Eye (tissue), 1 donor: ENCODE measurements around the gene PTPRN2.
A peak's percentile ranks its signal among the peaks of the same experiment; 100 is the strongest.
"Not testable (repeated sequence)": the region's sequence is repeated elsewhere in the genome, so short reads cannot be mapped to it uniquely, and the experiment has no call there.

Source experiments
- DNase-seq: peaks from one replicate; pipeline ENCODE4 v3.0.0-alpha.2; 2015

The PTPRN2 gene

DNA sequence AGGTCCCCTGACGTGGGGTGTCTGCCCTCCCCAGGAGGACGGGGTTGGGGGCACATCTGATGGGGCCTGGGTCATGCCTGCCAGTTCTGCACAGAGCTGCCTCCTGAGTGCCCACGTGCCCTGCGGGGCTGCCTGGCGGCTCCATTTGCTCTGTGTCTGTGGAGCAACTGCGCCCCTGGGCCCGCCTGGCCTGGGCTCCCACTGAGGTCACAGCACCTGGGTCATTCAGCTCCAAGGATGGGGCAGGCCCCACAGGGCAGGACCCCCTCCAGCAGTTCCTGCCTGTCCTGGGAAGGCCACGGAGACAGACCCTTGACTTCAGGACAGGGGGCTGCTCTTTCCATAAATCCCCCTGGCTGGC, 590.6 kb downstream of the PTPRN2 start:
- no peak for DNase-seq

DNA sequence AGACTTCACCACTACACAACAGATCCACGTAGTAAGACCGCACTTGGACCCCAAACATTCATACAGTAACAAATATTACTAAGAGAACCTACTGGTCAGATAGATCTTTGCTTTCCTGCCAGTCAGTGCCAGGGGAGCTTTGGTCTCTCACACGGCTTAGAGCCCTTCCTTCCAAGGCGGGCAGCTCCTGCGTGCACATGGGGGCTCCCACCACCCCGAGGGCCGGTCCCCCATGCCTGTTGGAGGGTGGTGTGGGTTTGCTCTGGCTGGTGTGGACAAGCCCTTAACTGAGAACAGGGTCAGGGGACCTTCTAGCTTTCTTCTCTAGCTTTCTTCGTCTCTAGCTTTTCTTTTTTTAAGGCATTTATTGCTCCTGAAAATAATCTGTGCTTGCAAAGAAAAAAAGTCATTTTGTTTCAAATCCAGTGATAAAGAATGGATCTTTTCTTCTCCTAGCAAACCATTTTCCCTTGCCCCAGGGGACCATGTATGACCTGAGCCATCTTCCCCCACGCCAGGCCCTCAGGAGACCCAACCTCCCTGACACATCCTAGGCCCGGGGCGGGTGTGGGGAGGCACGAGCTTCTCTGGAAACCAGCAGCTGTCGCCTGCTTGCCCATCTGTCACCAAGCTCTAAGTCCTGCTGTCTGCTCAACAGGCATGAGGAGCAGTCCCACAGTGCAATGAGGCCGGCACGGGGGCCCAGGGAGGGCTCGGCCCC, 591.1 kb downstream of the PTPRN2 start:
- DNase-seq: peak; percentile 75

DNA sequence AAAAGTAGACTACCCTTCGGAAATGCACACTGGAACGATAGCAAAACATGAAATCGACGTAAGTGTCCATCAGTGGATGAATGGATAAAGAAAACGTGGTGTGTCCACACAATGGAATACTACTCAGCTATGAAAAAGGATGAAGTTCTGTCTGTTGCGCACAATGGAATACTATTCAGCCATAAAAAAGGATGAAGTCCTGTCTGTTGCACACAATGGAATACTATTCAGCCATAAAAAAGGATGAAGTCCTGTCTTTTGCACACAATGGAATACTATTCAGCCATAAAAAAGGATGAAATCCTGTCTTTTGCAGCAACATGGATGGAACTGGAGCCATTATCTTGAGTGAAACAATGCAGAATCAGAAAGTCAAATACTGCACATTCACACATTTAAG, 591.8 kb downstream of the PTPRN2 start:
- DNase-seq: no peak

DNA sequence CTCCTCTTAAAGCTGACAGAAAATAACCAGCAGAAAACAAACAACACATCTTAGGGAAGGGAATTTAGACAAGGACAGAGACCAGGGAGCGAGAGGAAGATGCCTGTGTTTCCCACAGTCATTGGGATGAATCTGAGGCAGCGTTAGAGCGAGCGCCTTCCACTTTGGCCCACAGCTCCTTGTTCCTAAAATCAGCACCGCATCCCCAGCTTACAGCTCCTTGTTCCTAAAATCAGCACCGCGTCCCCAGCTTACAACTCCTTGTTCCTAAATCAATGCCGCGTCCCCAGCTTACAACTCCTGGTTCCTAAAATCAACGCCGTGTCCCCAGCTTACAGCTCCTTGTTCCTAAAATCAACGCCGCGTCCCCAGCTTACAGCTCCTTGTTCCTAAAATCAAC, 593.3 kb downstream of the PTPRN2 start:
- no peak for DNase-seq

DNA sequence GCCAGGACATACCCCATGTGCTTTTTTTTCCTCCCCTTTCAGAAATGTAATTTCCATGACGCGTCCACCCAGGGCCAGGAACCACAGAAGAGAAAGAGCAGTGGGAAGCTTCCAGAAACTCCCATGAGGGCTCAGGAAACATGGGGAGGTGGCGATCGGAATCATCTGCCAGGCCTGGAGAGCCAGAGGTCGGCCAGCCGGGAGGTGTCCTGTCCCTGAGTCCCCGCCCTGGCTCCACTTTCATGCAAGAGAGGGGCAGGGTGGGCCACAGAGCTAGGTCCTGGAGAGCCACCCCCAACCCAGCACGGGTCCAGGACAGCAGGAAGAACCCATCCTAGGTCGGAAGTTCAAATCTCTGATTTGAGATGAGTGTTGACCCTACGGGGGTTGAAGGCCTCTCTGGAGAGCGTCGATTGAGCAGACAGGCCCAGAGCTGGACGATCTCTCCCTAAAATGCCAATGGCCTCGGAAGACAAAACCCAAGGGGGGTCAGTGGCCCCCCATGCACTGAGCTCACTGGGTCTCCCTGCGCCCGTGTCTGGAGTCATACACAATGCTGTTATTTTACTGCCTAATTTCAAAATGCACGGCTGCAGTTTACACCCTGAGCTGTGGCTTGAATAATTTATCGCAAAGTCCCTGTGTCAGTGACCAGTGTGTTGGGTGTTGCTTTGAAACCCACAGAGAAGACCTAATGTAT, 594.1 kb downstream of the PTPRN2 start:
- no peak for DNase-seq

DNA sequence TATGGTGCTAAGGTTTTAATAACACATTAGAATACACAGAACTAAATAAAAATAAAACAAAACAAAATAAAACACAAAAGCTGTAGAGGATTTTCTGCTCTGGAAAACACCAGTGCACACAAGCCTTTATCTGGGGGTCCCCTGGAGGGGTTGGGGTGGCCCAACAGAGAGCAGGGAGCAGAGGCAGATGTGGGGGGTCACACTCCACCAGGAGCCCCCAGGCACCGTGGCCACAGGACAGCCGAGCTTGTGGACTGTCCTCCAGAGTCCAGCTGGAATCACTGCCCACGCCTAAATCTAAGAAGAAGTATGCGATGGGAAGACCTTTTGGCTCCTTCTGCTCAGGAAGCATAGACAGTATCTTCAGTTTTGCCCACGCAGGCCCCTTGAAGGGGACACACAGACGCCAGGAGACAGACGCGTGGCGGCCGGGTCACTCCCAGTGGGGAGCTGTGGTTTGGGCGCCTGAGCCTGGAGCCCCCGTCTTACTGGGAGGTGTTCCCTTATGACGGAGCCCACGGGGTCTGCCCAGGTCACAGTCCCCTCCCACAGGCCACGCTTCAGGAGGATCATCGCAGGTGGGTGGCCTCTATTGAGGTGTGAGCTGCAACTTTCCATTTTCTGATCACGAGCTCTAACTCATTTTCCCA, 595.0 kb downstream of the PTPRN2 start:
- no peak for DNase-seq

DNA sequence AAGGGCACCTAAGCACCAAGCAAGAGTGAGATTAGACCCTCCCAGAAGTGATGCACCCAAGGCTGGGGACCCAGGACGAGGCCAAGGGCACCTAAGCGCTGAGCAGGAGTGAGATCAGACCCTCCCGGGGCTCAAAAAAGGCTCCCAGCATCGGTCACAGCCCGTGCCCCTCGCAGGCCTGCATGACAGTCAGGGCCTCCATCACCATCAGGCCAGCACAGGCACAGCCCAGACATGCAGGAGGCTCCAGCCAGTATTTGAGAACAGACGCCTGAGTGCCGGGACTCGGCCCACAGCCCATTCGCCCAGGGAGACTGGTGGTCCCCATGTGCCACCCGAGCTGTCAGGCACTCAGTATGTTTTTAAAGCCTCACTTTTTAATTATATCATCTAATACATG, 595.9 kb downstream of the PTPRN2 start:
- DNase-seq: no peak

DNA sequence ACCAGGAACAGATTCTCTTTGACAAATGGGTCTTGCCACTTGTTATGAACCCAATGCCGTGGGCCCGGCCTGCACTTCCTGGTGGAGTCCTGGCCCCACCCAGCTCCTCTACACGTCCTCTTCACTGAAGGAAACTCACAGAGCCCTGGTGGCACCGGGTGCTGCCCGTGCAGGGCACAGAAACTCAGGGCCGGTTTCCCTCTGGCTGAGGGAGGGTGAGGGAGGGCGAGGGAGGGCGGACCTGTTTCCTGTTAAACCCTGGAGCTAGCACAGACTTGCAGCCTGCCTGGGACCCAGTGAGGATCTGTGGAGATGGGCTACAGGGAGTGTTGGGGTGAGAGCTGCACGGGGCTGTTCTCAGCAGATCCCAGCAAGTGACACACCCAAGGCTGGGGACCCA, 596.3 kb downstream of the PTPRN2 start:
- no peak for DNase-seq

DNA sequence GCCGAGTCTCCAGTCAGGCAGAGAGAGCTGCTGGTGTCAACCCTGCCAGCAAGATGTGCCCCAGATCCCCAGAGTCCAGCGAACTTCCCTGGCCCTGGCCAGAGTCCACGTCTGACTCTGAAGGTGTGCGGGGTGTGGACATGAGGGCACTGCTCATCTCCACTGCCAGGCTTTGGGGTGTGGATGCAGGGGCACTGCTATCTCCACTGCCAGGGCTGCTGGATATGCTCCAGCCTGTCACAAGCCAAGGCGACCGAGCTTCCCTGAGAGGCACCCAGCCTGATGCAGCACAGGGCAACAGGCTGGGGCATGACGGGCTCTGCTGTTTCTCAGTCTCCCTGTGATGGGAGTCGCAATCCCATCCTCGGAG, 596.8 kb downstream of the PTPRN2 start:
- no peak for DNase-seq

DNA sequence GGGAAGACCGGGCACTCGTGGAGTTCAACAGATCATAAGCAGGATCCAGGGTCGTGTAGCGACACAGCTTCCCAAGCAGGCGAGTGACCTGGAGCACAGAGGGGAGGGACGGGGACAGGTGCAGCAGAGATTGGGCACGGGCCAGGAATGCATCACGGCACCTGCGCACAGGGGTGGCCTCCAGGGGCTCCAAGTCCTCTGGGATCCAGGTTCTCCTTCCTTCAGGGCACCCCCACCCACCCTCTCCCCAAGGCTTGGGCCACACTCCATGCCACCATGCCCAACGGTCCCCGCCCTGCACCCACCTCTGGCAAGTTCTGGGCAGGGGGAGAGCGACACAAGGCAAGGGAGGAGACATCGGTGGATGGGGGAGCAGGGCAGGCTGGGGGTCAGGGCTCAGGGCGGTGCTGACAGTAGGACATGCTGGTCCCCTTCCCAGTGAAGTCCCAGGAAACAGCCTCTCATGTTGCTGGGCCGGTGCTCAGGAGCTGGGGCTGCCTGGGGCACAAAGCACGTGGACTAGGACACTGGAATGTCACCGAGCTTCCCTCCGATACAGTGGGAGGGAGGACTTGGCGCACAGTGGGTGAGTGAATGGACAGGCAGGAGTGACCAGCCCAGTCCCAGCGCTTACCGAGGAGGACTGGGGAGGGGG, 597.3 kb downstream of the PTPRN2 start:
- no peak for DNase-seq

DNA sequence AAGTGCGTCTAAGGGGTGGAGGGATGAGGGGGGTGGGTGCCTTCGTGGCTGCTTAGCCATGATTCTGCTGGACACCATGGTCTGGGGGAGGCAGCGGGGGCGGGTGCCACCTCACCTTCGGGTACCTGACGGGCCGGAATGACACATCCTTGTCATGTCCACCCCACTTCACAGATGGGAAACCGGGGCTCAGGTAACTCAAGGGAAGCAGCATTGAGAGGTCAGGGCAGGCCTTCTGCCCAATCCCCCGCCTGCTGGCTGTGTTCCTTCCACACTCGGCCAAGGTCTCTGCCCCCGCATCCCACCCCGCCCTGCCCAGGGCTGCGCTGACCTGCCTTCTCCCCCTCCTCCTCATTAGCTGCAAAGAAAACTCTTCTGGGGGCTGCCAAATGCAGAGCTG, 598.0 kb downstream of the PTPRN2 start:
- DNase-seq: no peak

DNA sequence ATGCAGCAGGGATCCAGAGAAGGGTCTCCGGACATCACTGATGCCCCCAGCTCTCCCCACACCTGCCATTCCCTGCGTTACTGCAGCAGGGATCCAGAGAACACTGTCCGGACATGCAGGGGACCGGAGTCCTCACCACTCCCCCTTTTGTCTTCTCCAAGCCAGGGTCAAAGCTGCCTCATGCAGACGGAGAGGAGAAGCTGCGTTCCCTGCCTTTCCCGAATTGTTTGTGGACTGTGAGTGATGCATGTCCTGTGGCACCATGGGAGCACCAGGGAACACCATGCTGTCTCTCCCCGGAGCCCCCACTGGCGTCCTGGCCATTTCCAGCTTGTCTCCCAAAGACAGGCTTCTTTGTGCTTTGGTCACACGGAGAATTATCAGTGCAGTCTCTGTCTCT, 599.7 kb downstream of the PTPRN2 start:
- no peak for DNase-seq

DNA sequence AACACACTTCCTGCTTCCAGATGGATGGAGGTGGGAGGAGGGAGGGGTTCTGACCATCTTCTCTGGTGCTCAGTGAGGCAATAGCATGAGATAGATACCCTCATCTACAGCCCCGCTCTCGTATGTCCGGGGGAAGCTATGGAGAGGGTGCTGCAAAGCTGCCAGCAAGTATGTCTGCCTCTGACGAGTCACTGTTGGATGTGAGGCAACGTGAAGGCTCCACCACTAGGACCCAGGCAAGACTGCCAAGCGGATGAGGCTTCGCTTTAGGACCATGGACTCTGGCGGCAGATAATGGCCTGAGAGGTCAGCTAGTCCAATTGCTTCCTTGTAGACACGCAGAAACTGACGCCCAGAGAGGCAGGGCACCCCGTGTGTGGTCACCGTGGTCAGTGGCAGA, 601.6 kb downstream of the PTPRN2 start:
- no peak for DNase-seq

DNA sequence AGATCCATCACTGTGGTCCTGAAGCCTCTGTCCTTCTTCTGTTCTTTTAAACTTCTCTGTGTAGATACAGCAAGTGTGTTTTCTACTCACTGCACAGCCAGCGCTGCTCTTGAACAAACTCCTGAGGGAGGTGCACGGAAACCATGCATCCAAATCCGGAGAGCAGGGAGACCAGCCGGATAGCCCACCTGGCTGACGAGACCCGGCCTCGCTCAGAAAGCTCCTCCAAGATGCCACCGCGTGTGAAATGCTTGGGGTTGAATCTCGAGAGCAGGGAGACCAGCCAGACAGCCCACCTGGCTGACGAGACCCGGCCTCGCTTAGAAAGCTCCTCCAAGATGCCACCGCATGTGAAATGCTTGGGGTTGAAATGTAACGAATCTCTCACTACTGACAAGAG, 602.0 kb downstream of the PTPRN2 start:
- DNase-seq: no peak

DNA sequence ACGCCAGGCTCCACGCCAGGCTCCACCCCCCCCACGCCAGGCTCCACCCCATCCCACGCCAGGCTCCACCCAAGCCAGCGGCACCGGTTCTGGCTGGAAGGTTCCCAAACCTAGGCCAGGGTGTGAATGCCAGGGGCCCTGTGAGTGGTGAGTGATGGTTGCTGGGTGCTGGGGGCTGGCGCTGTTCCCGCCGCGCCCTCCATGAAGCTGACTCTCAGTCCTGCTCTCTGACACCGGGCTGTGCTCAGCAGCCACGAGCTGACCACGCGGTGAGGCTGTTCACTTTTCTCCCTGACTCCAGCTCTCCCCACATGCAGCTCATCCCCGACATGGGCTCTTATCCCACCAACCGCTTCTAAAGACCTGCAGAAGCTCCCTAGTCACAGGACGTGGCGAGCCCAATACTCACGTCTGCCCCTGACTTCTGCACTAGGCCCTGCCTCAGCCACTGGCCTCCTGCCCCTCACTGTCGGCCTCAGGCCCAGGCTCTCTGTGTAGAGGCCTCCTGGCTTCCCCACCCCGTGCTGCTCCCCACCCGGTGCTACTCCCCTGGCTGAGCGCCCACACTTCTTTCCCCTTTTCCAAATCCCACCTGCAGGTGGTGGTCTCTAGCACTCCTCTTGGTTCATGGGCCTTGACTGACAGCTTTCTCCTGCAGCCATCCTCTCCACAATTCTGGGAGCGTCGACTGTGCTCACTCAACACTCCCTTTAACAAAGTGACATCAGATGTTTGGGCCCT, 603.0 kb downstream of the PTPRN2 start:
- no peak for DNase-seq

DNA sequence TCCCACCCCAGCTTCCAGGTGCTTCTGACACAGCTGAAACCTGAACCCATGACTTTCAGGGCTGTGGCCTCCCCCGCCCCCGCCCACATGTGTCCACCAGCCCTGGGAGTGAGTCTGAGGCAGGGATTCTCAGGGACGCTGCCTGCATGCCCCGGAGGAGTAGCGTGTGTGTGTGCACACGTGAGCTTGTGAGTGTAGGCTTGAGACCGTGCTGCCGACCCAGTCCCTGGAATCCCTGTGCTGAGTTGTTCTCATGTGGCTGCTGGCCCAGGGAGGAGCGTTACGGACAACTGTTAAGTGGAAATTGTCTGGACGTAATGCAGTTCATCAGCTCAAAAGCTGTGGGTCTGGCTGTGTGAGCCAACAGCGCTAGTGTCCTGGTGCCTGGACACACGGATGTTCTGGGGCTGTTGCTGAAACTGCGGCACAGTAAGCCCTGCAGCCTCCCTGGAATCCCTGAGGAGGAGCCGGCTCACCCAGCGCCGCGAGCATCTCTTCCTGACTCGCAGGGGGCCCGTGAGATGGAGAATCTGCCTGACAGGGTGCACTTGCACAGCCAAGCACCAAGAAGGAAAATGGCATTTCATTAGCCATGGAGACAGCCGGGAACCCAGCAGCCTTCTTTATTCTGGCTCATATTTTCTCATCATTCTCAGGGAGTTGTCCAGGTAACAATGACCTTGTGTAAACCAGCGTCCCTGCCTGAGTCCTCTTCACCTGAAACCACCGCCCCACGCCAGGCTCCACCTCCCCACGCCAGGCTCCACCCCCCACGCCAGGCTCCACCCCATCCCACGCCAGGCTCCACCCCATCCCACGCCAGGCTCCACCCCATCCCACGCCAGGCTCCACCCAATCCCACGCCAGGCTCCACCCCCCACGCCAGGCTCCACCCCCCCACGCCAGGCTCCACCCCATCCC, 603.9 kb downstream of the PTPRN2 start:
- DNase-seq: no peak

DNA sequence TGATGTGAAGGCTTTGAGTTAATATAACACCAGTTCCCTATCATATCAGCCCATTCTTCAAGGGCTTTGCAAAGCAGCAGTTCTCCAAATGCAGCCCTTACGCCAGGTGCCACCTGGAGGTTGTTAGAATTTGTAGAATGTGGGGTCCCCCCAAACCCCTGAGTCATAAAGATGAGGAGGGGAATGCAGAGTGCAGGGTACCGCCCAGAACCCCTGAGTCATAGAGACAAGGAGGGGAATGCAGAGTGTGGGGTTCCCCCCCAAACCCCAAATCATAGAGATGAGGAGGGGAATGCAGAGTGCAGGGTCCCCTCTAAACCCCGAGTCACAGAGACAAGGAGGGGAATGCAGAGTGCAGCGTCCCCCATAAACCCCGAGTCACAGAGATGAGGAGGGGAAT, 605.8 kb downstream of the PTPRN2 start:
- no peak for DNase-seq

DNA sequence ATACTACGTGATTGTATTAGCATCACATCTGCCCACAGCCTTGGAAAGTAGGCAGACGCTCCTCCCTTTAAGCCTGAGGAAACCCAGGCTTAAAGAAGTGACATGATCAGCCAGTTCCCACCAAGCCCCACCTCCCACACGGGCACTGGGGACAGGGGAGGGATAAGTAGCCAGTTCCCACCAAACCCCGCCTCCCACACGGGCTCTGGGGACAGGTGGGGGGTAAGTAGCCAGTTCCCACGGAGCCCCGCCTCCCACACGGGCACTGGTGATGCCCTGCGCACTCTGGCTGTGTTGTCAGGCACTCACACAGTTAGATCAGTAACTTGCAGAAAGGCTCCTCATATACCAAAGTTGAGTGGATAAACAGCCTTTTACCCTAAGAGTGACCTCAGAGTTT, 606.8 kb downstream of the PTPRN2 start:
- no peak for DNase-seq

DNA sequence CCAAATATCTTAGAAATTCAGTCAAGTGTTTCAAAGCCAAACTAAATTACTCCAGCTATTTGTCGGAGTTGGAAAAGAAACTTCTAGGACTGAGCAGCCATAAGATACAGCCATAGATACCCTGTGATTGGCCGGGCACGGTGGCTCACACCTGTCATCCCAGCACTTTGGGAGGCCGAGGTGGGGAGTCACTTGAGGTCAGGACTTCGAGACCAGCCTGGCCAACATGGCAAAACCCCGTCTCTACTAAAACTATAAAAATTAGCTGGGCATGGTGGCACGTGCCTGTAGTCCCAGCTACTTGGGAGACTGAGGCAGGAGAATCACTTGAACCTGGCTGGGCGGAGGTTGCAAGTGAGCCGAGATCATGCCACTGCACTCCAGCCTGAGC, 607.3 kb downstream of the PTPRN2 start:
- DNase-seq: not testable (repeated sequence)

DNA sequence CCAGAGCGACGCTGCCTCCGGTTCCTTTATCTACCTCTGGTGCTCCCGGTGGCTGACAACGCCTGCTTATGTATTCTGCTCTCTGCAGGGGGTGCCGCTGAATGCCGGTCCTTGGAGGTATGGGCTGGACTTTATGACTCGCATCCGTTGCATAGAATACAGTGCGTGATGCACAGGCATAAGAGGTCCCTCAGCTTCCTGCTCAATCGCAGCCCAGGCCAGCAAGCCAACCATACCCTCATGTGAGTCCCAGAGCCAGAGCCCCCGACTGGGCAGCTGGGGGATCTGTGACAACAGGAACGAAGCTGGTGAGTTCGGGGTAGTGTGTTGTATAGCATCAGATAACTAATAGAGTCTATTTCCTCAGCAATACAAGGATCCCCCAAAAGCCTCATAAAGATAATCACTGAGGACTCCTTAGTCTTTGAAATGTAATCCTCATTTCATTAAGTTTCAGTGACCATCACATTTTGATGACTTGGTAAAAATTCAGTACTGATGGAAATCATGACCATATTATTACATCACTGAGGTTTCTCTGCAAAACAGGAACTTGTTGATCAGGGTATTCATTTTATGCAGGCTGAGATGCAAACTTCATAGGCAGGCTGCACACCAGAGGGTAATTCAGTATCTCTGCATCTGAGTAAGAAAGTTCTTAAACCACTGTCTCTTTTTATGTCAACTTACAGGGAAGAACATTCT, 607.8 kb downstream of the PTPRN2 start:
- DNase-seq: no peak

DNA sequence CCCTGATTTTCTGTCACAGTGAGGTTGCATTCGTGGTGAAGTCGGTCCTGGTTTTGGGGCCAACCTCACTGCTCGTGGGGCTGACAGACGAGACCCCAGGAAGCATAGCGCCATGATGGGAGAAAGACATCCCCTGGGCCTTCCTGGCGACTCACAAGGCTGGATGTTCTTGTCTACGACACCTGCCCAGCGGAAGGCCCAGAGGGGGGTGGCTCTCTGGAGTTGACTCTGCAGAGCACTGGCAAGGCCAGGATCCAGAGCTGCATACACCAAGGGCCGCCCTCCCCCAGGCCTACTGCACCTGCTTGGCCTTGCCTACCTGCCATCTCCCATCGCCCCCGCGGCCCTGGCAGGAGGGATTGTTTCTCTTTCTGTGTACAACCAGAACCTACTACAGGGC, 608.9 kb downstream of the PTPRN2 start:
- DNase-seq: no peak
